Astrocyte of the cerebellum (primary cell): ENCODE measurements around the gene IFT52.

Source experiments
- DNase-seq: peaks from one replicate; pipeline ENCODE4 v3.0.0-alpha.2; 2011; ENCODE audit warnings: low read depth
- H3K4me3 ChIP-seq: 2 replicates; pipeline ENCODE4 v1.5.1; 2011; ENCODE audit warnings: mild to moderate bottlenecking, low read depth, low read length, moderate library complexity
- in situ Hi-C: cut with HindIII; loops from 2 replicates; pipeline ENCODE4 v1.10.0; 2017; ENCODE audit warnings: low sequenced_read_pairs
- TF ChIP-seq, protein P1 (sequence below): IDR thresholded peaks from 2 replicates; pipeline ENCODE4 v1.5.1; 2012; ENCODE audit warnings: low read length, low read depth, moderate library complexity, mild to moderate bottlenecking; ENCODE audit errors: missing control alignments

Gene IFT52

DNA sequence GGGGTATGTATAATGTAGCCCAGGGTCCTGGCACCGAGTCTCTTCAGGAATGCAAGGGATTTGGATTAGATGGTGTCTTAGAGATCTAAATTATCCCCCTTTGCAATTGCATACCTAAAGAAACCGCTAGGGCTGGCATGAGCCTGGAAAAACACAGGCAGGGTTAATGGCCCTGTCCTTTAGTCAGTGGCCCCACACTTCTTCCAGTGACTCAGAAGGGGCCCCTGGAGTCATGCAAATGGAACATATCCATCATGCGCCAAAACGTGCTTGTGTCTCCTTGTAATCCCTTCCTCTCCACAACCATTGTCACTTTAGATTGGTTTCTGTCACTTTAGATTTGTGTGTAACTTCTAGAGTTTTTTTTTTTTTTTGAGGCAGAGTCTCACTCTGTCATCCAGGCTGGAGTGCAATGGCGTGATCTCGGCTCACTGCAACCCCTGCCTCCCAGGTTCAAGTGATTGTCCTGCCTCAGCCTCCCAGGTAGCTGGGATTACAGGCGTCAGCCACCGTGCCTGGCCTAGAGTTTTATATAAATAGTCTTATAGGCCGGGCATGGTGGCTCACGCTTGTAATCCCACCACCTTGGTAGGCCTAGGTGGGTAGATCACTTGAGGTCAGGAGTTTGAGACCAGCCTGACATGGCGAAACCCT is 67.5 kb downstream of the IFT52 start:
- in situ Hi-C loops: no loop called here
- TF ChIP-seq, protein P1, sequence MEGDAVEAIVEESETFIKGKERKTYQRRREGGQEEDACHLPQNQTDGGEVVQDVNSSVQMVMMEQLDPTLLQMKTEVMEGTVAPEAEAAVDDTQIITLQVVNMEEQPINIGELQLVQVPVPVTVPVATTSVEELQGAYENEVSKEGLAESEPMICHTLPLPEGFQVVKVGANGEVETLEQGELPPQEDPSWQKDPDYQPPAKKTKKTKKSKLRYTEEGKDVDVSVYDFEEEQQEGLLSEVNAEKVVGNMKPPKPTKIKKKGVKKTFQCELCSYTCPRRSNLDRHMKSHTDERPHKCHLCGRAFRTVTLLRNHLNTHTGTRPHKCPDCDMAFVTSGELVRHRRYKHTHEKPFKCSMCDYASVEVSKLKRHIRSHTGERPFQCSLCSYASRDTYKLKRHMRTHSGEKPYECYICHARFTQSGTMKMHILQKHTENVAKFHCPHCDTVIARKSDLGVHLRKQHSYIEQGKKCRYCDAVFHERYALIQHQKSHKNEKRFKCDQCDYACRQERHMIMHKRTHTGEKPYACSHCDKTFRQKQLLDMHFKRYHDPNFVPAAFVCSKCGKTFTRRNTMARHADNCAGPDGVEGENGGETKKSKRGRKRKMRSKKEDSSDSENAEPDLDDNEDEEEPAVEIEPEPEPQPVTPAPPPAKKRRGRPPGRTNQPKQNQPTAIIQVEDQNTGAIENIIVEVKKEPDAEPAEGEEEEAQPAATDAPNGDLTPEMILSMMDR: peak; percentile 7
- no peak for DNase-seq
- H3K4me3 ChIP-seq: peak overlapping the region; percentile 78

DNA sequence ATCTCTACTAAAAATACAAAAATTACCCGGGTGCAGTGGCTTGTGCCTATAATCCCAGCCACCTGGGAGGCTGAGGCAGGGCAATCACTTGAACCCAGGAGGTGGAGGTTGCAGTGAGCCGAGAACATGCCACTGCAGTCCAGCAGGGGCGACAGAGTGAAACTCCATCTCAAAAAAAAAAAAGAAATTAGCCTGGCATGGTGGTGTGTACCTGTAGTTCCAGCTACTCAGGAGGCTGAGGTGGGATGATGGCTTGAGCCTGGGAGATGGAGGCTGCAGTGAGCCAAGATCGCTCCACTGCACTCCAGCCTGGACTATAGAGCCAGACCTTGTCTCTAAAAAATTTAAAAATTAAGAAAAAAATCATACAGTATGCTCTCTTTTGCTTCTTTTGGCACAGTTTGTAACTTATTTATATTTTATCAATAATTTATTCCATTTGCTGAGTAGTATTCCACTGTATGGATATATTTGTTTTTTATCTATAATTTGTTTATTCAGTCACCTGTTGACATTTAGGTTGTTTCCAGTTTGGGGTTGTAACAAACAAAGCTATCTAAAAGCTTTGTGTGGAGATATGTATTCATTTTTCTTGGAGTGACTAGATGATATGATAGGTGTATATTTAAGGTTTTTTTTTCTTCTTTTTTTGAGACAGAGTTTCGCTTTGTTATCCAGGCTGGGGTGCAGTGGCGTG is 68.1 kb downstream of the IFT52 start:
- in situ Hi-C loops: no loop called here
- DNase-seq: no peak
- TF ChIP-seq, protein P1: no peak
- H3K4me3 ChIP-seq: no peak overlapping the region

DNA sequence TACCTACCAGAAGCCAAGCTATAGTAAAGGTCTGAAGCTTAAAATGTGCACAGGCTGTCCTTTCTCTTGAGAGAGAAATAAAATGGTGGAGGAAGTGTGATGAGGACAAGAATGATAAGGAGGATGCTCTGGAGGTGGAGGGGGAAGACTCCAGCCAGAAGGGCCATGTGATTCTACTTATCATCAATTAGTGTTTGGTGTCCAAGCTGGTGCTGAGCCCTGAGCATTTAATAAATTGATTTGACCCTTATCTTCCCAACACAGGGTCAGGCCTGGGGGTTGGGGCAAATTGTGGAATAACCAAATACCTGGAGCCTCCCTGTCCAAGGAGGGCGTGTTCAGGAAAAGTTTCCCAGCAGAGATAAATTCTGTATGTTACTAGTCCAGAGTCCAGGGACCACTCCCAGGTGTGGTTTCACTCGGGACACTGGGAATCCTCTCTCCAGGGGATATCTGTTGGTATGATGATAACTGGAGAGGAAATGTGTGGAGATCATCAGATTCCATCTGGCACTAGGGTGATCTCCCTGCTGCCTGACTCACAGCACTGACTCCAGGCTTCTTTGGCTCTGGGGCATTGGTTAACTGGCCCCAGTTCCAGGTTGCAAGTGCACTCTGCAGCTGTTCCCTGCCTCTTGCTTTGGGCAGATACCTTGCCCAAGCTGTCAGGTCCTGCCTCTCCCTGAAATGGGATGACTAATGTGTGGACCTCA is 72.4 kb downstream of the IFT52 start:
- TF ChIP-seq, protein P1: no peak
- in situ Hi-C loops: no loop called here
- no peak overlapping the region for H3K4me3 ChIP-seq
- DNase-seq: no peak

DNA sequence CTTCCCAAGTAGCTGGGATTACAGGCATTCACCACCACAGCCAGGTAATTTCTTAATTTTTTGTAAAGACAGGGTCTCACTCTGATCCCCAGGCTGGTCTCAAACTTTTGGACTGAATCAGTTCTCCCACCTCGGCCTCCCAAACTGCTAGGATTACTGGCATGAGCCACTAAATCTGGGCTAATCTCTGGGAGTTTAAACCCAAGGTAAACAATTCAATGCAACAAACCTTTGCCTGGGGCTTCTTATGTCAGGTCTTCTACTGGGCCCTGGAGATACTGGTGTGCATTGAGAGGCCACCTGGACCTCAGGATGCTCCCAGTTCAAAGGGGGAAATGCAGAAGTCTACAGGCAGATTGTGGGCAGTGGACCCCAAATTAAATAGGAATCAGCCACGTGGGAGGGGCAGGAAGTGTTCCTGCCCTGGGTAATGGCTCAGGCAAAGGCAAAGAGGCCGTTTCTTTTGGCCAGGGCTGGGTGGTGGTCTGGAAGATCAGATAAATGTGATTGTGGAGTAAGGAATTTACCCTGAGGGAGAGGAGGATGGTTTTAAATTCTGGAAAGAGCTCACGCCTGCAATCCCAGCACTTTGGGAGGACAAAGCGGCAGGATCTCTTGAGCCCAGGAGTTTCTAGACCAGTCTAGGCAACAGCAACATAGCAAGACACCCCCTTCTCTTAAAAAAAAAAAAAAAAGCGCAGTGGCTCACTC is 74.9 kb downstream of the IFT52 start:
- no peak for DNase-seq
- TF ChIP-seq, protein P1: no peak
- in situ Hi-C loops: no loop called here
- no peak overlapping the region for H3K4me3 ChIP-seq

DNA sequence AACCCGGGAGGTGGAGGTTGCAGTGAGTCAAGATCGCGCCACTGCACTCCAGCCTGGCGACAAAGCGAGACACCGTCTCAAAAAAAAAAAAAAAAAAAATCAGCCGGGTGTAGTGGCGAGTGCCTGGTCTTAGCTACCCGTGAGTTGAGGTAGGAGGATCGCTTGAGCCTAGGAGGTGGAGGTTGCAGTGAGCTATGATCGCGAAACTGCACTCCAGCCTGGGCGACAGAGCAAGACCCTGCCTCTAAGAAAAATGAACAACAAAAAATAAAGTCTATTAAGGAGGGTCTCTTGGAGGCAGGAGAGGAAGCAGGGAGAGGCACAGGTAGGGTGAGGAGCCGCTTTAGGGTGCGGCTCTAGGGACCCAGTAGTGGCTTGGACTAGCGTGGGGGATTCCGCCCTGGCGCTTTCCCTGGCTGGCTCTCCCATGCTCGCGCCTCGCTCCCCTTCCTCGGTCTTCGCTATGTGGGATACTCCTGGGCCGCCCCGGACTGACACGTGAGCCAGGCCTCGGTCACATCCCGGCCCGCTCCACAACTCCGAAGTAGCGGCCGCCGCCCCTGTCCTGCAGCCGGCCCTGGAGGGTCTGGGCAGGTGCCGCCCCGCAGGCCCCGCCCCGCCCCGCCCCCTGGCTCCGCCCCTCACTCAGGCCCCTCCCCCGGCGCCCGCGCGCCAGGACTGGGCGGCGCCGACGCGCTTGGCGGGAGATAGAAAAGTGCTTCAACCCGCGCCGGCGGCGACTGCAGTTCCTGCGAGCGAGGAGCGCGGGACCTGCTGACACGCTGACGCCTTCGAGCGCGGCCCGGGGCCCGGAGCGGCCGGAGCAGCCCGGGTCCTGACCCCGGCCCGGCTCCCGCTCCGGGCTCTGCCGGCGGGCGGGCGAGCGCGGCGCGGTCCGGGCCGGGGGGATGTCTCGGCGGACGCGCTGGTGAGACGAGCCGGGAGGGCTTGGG is 75.9 kb downstream of the IFT52 start, which contains the start of gene MYBL2:
TSS of gene MYBL2 (plus strand) at position 739 of the 953 bp plus-strand sequence. CDS start at position 909, 170 bp downstream.
- in situ Hi-C loops: no loop called here
- TF ChIP-seq, protein P1: no peak
- H3K4me3 ChIP-seq: peak within 1 kb of the TSS; percentile 44
- DNase-seq: no peak
